Right atrium auricular region (tissue), 2 donors: ENCODE data around the gene TET1. TPM values are rescaled to one million over a fixed set of nuclear protein-coding genes. Genes with fewer than 3 reads are reported as not detected.

Experiments used
- DNase-seq: peaks from one replicate; pipeline ENCODE4 v3.0.0-alpha.2; 2019; ENCODE audit warnings: low spot score
- H3K27ac ChIP-seq, 2 donors: fragments of 200-600 bp; sonication (generic); 1 replicate in 1 of 2; 2 replicates in 1 of 2; pipeline ENCODE4 v1.5.1; 2016 to 2019
- H3K27me3 ChIP-seq, 2 donors: fragments of 200-600 bp; sonication (generic); one replicate each; pipeline versions ENCODE4 v1.5.1 to v1.6.0; 2017 to 2019
- H3K36me3 ChIP-seq: fragments of 200-600 bp; sonication (generic); one replicate; pipeline ENCODE4 v1.5.1; 2016
- H3K4me1 ChIP-seq, 2 donors: fragments of 200-600 bp; sonication (generic); one replicate each; pipeline versions ENCODE4 v1.5.1 to v1.6.0; 2017 to 2019
- H3K4me3 ChIP-seq, 2 donors: fragments of 200-600 bp; sonication (generic); 1 replicate in 1 of 2; 2 replicates in 1 of 2; pipeline ENCODE4 v1.5.1; 2017 to 2019; ENCODE audit warnings: mild to moderate bottlenecking in 1 of 2, moderate library complexity in 1 of 2
- H3K9me3 ChIP-seq, 2 donors: fragments of 200-600 bp; sonication (generic); one replicate each; pipeline ENCODE4 v1.5.1; 2019
- CTCF ChIP-seq, 2 donors: fragments of 200-600 bp; sonication (generic); IDR thresholded peaks; one replicate each; pipeline ENCODE4 v1.5.1; 2019; ENCODE audit warnings: antibody characterized with exemption in 2 of 2
- total RNA-seq, 2 donors: library from RNA; depleted of rRNA; stranded (reverse); fragments of >200 nt; gene quantifications; one replicate each; pipeline ENCODE4 v1.1.0, GENCODE V29; 2016

The TET1 gene
- total RNA-seq, 2 donors from 2014 or later = 2.4 to 3.0 TPM

GRCh38 chr10:68742397-68742796 is 182.3 kb downstream of the TET1 start:
- no peaks in the 10 kb centered on the region for H3K4me1 ChIP-seq
- H3K27me3 ChIP-seq = no peaks in the 10 kb centered on the region
- no peak for TF ChIP-seq CTCF (IDR thresholded peaks at IDR 0.05)
- no peaks in the 10 kb centered on the region for H3K9me3 ChIP-seq
- peaks cover 83% of the 10 kb centered on the region for H3K36me3 ChIP-seq
- no peak overlapping the region for H3K4me3 ChIP-seq
- DNase-seq = no peak
- H3K27ac ChIP-seq = no peak overlapping the region

Other genes starting within 250 kb of the TET1 start
- 10 to 100 TPM; 29.7 to 34.8 TPM for gene HNRNPH3, start 228.3 kb upstream of the TET1 start, total RNA-seq
- gene PBLD, start 227.4 kb upstream of the TET1 start, total RNA-seq = 1 to 10 TPM; 2.7 to 4.5 TPM
- 10 to 100 TPM in 1 of 2 donors, 1 to 10 TPM in 1; 8.3 to 11.0 TPM for gene RUFY2, start 153.1 kb upstream of the TET1 start, total RNA-seq
- 1 to 10 TPM in 1 of 2 donors, under 1 TPM in 1; 0.90 to 1.3 TPM for gene DNA2, start 88.4 kb upstream of the TET1 start, total RNA-seq
- gene SLC25A16, start 32.8 kb upstream of the TET1 start, total RNA-seq = 1 to 10 TPM; 7.7 to 9.9 TPM
- gene CCAR1, start 160.9 kb downstream of the TET1 start, total RNA-seq = 10 to 100 TPM; 21.0 to 25.0 TPM